HEK293 (cell line): ENCODE results near the gene AK9.

ENCODE experiments used
- CTCF ChIP-seq: fragments of 450-650 bp; formaldehyde crosslinking; IDR thresholded peaks from 2 replicates; pipeline ENCODE4 v1.5.1; 2016; ENCODE audit warnings: missing biosample characterization, missing genetic modification characterization
- KLF16 ChIP-seq: fragments of 450-650 bp; formaldehyde crosslinking; IDR thresholded peaks from 2 replicates; pipeline ENCODE4 v1.5.1; 2017; ENCODE audit warnings: missing biosample characterization, missing genetic modification characterization
- ZBTB7A ChIP-seq: fragments of 450-650 bp; formaldehyde crosslinking; IDR thresholded peaks from 2 replicates; pipeline ENCODE4 v1.5.1; 2016; ENCODE audit warnings: low read depth, missing biosample characterization, missing genetic modification characterization
- ZEB2 ChIP-seq: fragments of 450-650 bp; formaldehyde crosslinking; IDR thresholded peaks from 2 replicates; pipeline ENCODE4 v1.5.1; 2016; ENCODE audit warnings: missing biosample characterization, missing genetic modification characterization
- ZFP41 ChIP-seq: fragments of 450-650 bp; formaldehyde crosslinking; IDR thresholded peaks from 2 replicates; pipeline ENCODE4 v1.5.1; 2016; ENCODE audit warnings: missing biosample characterization, missing genetic modification characterization, borderline replicate concordance
- ZNF274 ChIP-seq, 2 experiments: fragments of 200-500 bp in 1 of 2; fragments of 450-650 bp in 1 of 2; sonication (Bioruptor generic) in 1 of 2; formaldehyde crosslinking in 1 of 2; IDR thresholded peaks; 2 replicates each; pipeline versions ENCODE4 v1.5.1 to v1.6.1; 2014 to 2016; ENCODE audit warnings: borderline replicate concordance in 1 of 2, inconsistent platforms in 1 of 2, low read length in 1 of 2, missing biosample characterization in 1 of 2, missing genetic modification characterization in 1 of 2
- ZNF426 ChIP-seq: fragments of 450-650 bp; formaldehyde crosslinking; IDR thresholded peaks from 2 replicates; pipeline ENCODE4 v1.5.1; 2017; ENCODE audit warnings: missing biosample characterization, missing genetic modification characterization, mild to moderate bottlenecking, inconsistent platforms, moderate library complexity
- ZNF449 ChIP-seq: fragments of 450-650 bp; formaldehyde crosslinking; IDR thresholded peaks from 2 replicates; pipeline ENCODE4 v1.5.1; 2017; ENCODE audit warnings: missing biosample characterization, mild to moderate bottlenecking, missing genetic modification characterization, moderate library complexity
- ZNF768 ChIP-seq: fragments of 450-650 bp; formaldehyde crosslinking; IDR thresholded peaks from 2 replicates; pipeline ENCODE4 v1.5.1; 2018; ENCODE audit warnings: missing biosample characterization, mild to moderate bottlenecking, missing genetic modification characterization
- ZNF791 ChIP-seq: fragments of 450-650 bp; formaldehyde crosslinking; IDR thresholded peaks from 2 replicates; pipeline ENCODE4 v1.5.1; 2016; ENCODE audit warnings: missing biosample characterization, missing genetic modification characterization
- TF ChIP-seq, protein P1 (sequence below): fragments of 450-650 bp; formaldehyde crosslinking; IDR thresholded peaks from 2 replicates; pipeline ENCODE4 v1.5.1; 2016; ENCODE audit warnings: missing biosample characterization, missing genetic modification characterization

GRCh38 chr6:109450801-109451200 is 240.2 kb downstream of the AK9 start:
- TF ChIP-seq KLF16 (no peak), CTCF (tag by site-specific recombination) (no peak), ZFP41 (tag by site-specific recombination) (no peak), ZNF274 (IDR thresholded peaks at IDR 0.05; ENCODE audit: low read length) (no peak), ZNF274 (tag by site-specific recombination; IDR thresholded peaks at IDR 0.05; ENCODE audit: borderline replicate concordance) (no peak), ZBTB7A (tag by site-specific recombination) (no peak), ZNF791 (tag by site-specific recombination) (no peak), ZEB2 (tag by site-specific recombination) (no peak), ZNF426 (tag by site-specific recombination) (no peak), ZNF449 (tag by site-specific recombination) (no peak), ZNF768 (tag by site-specific recombination) (no peak)
- TF ChIP-seq, protein P1, sequence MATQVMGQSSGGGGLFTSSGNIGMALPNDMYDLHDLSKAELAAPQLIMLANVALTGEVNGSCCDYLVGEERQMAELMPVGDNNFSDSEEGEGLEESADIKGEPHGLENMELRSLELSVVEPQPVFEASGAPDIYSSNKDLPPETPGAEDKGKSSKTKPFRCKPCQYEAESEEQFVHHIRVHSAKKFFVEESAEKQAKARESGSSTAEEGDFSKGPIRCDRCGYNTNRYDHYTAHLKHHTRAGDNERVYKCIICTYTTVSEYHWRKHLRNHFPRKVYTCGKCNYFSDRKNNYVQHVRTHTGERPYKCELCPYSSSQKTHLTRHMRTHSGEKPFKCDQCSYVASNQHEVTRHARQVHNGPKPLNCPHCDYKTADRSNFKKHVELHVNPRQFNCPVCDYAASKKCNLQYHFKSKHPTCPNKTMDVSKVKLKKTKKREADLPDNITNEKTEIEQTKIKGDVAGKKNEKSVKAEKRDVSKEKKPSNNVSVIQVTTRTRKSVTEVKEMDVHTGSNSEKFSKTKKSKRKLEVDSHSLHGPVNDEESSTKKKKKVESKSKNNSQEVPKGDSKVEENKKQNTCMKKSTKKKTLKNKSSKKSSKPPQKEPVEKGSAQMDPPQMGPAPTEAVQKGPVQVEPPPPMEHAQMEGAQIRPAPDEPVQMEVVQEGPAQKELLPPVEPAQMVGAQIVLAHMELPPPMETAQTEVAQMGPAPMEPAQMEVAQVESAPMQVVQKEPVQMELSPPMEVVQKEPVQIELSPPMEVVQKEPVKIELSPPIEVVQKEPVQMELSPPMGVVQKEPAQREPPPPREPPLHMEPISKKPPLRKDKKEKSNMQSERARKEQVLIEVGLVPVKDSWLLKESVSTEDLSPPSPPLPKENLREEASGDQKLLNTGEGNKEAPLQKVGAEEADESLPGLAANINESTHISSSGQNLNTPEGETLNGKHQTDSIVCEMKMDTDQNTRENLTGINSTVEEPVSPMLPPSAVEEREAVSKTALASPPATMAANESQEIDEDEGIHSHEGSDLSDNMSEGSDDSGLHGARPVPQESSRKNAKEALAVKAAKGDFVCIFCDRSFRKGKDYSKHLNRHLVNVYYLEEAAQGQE (tag by site-specific recombination), result no peak
